ENCODE results near the gene TGM4.
"Not testable (repeated sequence)": the region's sequence is repeated elsewhere in the genome, so short reads cannot be mapped to it uniquely, and the experiment has no call there.

TGM4 gene

DNA sequence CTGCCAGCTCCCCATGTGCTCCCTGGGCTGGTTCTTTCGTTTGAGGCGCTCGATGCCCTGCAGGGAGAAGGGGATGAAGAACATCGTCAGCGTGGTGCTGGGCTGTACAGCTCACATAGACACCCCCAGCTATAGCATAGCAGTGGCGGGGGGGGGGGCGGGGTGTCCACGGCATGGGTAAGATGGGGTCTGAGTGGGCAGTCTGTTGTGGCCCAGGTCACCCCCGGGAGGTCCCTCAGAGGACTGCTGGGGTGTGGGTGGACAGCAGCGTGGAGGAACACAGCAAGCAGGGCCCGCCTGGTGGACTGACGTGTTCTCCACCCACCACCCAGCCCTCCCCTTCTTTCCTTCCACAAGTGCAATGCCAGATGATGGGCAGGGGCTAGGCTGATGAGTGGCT, 43.7 kb downstream of the TGM4 start:
- no peak for DNase-seq

- DNase-seq, result no peak
These were observed 44.2 kb downstream of the TGM4 start for GRCh38 chr3:44918581-44918980.

DNA sequence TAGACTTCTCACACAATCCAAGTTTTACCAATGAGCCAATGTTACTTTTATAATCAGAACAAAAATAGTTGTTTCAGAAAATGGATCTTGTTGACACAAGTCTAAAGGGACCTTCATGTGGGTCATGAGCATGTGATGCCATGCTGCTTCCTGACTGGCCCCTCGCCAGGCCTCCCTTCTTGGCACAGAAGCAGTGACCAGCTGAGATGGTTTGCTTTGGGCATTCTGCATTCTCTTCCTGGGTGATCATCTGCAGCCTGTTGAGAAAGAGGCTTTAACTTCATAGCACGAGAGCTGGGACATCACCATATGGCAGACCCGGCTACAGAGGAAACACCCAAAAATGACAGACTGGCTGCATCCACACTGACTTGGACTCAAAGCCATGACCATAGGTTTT, 45.7 kb downstream of the TGM4 start:
- DNase-seq, result no peak

GRCh38 chr3:44923632-44924456, 49.4 kb downstream of the TGM4 start:
- DNase-seq, result no peak

- no peak for DNase-seq
These were observed 50.2 kb downstream of the TGM4 start for GRCh38 chr3:44924457-44925084.

DNA sequence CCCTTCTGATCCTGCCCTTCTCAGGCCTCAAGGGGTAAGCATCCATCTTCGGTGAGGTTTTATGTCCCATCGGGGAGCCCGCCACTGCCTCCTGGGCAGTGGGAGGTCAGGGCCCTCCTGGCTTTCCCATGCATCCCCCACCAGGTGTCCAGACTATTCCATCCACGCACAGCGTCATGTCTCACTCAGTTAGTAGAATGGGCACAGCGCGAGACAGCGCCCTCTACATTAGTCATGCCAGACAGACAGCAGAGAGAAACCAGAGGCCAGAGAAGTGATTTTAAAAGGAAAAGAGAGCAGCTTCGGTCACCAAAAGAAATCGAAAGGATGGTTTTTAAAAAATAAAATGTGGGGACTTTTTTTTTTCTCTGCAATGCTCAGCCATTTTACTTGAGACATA, 51.8 kb downstream of the TGM4 start:
- DNase-seq, result no peak

DNA sequence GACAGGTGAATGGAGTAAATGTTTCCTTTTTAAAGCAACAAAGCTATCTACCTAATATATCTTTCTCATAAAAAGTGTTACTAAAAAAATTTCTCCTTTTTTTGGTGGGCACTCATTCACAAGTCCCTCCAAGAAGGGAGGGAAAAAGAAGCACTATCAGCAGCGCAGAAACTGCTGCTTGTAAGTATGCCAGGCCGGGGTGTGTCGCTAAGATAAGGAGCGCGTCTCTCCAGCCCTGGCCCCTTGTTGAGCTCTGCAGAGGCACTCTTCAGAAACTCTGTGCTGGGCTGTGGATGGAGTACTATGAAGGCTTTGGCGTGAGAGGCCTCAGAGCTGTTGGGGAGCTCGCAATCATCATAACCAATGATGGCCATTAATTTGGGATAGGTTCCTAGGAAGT, 52.5 kb downstream of the TGM4 start:
- no peak for DNase-seq

DNA sequence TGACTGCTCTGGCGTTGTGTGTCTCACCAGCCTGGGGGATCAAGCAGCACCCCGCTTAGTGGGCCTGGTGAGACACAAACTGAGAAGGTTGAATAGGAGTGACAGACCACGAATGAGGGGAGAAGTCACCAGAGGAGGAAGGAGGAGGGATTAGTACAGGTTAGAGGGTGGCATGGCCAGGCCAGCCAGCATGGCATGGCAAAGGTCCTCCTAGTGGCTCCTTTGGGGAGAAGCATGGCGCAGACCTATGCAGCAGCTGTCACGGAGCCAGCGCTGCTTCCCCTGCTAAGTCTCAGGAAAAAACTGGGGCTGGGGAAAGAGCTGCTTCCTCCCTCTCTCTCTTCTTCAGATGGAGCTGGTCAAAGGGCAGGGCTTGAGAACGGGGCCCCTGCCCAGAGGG, 53.0 kb downstream of the TGM4 start:
- no peak for DNase-seq

DNA sequence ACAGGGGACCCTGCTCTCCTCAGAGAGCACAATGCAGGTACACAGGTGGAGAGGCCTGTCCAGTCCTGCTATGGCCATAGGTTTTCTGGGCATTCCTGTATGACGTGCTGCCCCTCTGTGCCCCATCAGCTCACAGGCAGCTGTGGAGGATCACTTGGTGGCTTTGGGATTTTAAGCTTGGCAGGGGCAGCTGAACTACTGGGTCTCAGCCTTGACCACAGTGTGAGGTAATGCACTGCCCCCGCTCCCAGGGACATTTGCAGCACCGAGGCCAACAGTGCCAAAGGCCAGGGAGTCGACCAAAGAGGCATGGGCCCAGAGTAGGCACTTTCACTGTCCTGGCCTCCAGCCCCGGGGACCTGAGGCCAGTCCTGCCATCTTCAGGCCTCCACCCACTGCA, 55.4 kb downstream of the TGM4 start:
- no peak for DNase-seq

DNA sequence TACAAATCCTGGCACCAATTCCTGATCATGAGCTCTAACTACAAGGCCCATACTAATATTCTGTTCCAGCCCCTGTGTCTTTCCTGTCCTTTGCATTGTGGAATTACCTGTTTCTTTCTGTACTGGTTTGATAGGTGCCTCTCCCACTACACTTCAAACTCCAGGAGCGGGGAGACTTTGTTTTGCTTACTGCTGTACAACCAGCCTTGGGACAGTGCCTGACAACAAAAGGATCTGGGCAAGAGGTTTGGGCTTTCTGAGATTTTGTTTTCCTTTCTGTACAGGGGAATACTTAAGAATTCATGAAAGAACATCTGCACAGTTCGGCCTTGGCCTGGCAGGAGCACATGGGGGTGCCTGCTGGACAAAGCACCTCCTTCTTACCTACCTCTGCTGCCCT, 56.5 kb downstream of the TGM4 start:
- DNase-seq, result no peak

DNA sequence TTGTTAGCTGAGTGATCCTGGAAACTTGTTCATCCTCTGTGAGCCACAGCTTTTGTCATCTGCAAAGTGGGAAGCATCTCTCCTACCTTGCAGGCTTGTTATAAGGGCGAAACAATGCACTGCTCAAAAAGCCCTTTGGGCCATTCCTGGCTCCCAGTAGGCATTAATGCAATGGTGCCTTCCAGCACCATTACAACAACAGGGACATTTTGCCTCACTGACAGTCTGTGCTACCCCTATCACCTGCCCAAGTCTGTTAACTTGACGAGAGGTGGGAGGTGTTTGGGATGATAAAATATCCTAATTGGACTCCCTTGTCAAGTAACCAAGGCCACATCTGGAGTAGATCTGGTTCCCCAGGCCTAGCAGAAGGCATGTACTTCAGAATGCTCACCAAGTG, 57.4 kb downstream of the TGM4 start:
- DNase-seq, result no peak

DNA sequence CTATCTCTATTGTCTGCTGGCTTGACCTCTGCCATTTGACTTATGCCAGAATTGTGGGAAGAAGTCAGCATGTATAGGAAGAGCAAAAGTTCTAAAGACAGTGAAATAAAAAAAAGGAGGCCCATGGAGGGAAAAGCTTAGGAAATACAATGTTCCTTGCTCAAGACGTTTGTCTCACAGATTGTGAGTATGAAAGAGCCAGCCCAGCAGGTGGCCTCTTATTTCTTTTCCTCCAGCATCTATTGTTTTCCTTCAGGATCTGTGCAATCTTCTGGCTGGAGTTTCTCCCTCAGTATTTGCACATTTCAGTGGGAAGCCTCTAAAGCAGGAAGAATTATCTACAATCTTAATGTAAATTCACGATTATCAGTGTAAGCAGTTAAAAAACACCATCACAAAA, 57.9 kb downstream of the TGM4 start:
- DNase-seq, result no peak

GRCh38 chr3:44932986-44933944, 58.9 kb downstream of the TGM4 start:
- DNase-seq, result no peak

DNA sequence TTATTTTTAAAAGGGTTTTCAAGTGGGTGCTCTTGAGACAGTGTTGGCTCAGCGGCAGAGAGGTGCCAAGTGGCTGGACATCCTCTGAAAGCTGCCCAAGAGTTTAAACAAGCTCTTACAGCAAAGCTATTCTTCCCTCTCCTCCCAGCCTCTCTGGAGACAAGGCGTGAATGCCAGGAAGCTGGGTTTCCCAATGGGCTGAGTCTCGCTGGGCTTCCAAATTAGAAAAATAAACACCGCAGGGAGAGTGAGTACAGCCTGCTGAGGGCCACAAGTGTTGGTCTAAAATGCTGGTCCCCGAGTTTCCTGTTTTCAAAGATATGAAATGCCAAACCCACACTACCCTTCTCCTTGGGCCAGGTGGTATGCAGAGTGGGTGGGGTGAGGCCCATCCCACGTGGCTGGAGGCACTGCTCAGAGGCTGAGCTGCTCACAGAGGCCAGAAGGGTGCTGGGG, 65.2 kb downstream of the TGM4 start:
- no peak for DNase-seq

GRCh38 chr3:44942202-44942921, 68.0 kb downstream of the TGM4 start:
- no peak for DNase-seq

- no peak for DNase-seq
These were observed 73.8 kb downstream of the TGM4 start for GRCh38 chr3:44948239-44948638.

DNA sequence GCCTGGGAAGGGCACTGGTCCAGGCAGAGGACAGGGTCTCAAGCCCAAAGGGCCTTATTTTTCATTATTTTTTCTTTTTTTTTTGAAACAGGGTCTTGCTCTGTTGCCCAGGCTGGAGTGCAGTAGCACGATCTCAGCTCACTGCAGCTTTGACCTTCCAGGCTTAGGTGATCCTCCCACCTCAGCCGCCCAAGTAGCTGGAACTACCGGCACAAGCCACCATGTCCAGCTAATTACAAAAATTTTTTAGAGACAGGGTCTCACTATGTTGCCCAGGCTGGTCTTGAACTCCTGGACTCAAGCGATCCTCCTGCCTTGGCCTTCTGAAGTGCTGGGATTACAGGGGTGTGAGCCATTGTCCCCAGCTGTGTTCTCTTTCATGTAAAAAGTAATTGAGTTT, 75.4 kb downstream of the TGM4 start:
- DNase-seq, result not testable (repeated sequence)

DNA sequence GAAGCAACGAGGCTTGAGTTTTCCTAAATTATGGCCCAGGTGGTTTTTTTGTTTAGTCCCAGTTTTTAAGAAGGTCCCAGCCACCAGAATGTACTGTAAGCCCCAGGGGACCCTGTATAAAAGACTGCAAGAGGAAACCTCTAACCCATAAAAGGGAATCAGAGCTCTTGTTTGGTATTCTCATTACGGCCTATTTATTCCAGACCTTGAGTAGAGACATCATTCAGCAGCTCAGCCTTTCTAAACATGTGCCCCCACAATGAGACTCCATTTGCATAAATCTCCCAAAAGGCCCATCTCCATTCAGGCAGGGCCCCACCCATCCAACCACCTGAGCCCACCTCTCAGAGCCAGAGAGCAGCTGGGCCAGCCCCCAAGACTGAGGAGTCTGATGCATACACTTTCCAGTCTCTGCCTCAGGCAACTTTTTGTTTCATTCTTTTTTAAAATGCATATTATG, 75.9 kb downstream of the TGM4 start:
- DNase-seq, result no peak

DNA sequence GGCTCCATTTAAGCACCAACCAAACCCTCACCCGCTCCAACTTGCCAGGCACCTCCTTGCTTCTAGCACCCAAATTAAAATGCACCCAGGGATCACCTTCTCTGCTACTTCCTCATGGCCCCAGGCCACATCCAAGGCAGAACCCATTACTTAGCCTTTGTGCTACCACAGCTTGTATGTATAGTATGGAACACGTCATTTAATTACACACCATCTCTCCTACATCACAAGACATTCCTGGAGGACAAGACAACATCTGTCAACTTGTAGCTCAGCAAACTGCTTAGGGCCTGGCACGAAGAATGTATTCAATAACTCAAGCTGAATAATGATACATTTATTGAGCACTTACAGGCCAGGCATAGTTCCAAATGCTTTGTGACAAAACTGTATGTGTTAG, 78.3 kb downstream of the TGM4 start:
- DNase-seq, result no peak

- DNase-seq, result no peak
These were observed 79.9 kb downstream of the TGM4 start for GRCh38 chr3:44954304-44954703.

DNA sequence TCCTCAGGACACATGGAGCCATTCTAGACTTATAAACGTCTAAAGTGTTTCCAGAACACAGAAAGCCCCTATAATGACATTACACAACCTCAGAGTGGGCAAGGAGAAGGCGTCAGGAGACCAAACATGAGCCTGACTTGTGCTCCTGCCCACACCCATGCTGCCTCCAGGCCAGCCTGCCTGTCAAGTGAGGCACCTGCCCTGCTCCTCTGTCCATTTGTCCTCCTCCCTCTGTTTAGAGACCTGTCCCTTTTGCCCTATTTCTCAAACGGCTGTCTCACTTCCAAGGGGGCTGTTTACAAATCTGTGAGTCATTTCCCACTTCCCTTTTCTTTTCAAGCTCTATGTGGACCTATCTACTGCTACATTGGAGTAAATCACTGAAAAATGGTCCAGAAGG, 80.6 kb downstream of the TGM4 start:
- DNase-seq, result no peak

DNA sequence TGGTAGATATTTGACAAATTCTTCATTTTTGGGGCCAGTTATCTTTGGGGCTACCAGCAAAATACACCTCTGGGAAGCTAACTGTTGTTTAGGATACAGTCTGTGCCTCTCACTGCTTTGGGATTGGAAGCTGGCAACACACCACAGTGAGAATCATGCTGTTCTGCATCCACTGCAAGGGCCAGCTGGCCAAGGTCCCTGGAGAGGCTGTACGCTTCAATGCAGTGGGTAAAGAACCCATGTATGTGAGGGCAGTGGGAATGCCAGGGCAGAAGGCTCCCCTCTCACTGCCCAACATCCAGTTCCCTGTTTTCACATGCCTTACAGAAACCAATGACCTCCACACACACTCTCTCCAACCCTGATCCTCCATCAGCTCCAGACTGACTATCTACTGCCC, 81.5 kb downstream of the TGM4 start:
- DNase-seq, result no peak

DNA sequence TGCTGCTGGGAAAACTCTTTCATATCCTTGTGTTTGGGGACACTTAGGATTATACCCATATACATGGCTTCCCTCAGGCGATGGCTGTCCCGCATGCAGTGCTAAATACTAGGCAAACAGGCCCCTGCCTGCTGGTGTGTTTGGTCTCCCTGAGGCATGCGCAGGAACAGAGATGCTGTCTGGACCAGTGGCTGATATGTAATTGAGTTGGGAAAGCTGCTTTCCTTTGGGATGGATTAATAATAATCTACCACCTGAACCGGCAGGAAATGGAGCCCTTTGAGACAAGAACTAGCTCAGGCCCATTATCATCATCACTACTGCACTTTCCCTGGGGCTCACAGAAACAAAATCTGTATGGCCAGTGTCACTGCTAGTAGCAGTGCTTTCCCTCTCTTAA, 83.6 kb downstream of the TGM4 start:
- no peak for DNase-seq
